KMS-11 (cell line): ENCODE measurements around the gene ENAM.

ENCODE experiments used
- H2AFZ ChIP-seq: fragments of 200-600 bp; sonication (generic); 2 replicates; pipeline ENCODE4 v1.6.1; 2016; ENCODE audit warnings: antibody characterized with exemption, mixed run types, low read depth
- H3K27ac ChIP-seq: fragments of 200-600 bp; sonication (generic); 2 replicates; pipeline ENCODE4 v1.6.1; 2016; ENCODE audit warnings: mild to moderate bottlenecking, mixed run types
- H3K27me3 ChIP-seq: fragments of 200-600 bp; sonication (generic); 2 replicates; pipeline ENCODE4 v1.6.1; 2017; ENCODE audit warnings: mild to moderate bottlenecking, low read depth, mixed run types, moderate library complexity; ENCODE audit not compliant: insufficient read depth
- H3K36me3 ChIP-seq: fragments of 200-600 bp; sonication (generic); 2 replicates; pipeline ENCODE4 v1.6.1; 2017; ENCODE audit warnings: mild to moderate bottlenecking, mixed run types; ENCODE audit not compliant: insufficient read depth
- H3K4me1 ChIP-seq: fragments of 200-600 bp; sonication (generic); 2 replicates; pipeline ENCODE4 v1.6.1; 2016; ENCODE audit warnings: mild to moderate bottlenecking, low read depth, mixed run types; ENCODE audit not compliant: poor library complexity, severe bottlenecking
- H3K4me2 ChIP-seq: fragments of 200-600 bp; sonication (generic); 2 replicates; pipeline ENCODE4 v1.7.0; 2016; ENCODE audit warnings: mild to moderate bottlenecking, mixed run types
- H3K4me3 ChIP-seq: fragments of 200-600 bp; sonication (generic); IDR thresholded peaks from 2 replicates; pipeline ENCODE4 v1.6.1; 2017; ENCODE audit warnings: low read depth, low read length, mixed read lengths; ENCODE audit not compliant: insufficient read depth
- H3K79me2 ChIP-seq: fragments of 200-600 bp; sonication (generic); 2 replicates; pipeline ENCODE4 v1.6.1; 2016; ENCODE audit warnings: low read depth, mixed run types; ENCODE audit not compliant: insufficient read depth
- H3K9ac ChIP-seq: fragments of 200-600 bp; sonication (generic); 2 replicates; pipeline ENCODE4 v1.6.1; 2016; ENCODE audit warnings: mild to moderate bottlenecking, mixed run types
- H4K20me1 ChIP-seq: fragments of 200-600 bp; sonication (generic); 2 replicates; pipeline ENCODE4 v1.6.1; 2016; ENCODE audit warnings: mild to moderate bottlenecking, mixed run types; ENCODE audit not compliant: insufficient read depth
- TF ChIP-seq, protein P1 (sequence below): fragments of 200-600 bp; sonication (generic); conservative IDR thresholded peaks from 2 replicates; pipeline ENCODE4 v1.6.1; 2017; ENCODE audit warnings: low read depth, mild to moderate bottlenecking, antibody characterized with exemption, low read length, moderate library complexity, mixed read lengths

ENAM gene

DNA sequence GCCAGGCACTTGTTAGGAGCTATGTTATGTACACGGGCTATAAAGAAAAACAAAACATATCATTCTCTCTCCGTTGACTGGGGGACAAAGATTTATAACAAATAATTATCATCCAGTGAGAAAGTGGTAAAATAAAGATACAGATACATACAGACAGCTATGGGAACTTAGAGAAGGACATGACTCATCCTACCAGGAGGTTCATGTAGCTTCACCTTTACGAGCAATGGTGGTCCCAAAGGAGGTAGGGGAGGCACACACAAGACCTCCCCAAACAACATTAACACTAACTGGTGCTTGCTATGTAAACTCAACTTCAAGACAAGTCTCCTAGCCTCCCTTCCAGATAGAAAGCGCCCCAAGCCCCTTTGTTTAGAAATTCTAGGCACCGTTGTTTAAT, 27.6 kb upstream of the ENAM start:
- no peaks in the 10 kb centered on the region for H3K79me2 ChIP-seq
- TF ChIP-seq, protein P1, sequence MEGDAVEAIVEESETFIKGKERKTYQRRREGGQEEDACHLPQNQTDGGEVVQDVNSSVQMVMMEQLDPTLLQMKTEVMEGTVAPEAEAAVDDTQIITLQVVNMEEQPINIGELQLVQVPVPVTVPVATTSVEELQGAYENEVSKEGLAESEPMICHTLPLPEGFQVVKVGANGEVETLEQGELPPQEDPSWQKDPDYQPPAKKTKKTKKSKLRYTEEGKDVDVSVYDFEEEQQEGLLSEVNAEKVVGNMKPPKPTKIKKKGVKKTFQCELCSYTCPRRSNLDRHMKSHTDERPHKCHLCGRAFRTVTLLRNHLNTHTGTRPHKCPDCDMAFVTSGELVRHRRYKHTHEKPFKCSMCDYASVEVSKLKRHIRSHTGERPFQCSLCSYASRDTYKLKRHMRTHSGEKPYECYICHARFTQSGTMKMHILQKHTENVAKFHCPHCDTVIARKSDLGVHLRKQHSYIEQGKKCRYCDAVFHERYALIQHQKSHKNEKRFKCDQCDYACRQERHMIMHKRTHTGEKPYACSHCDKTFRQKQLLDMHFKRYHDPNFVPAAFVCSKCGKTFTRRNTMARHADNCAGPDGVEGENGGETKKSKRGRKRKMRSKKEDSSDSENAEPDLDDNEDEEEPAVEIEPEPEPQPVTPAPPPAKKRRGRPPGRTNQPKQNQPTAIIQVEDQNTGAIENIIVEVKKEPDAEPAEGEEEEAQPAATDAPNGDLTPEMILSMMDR, result no peak
- no peaks in the 10 kb centered on the region for H3K36me3 ChIP-seq
- H3K4me2 ChIP-seq, result no peak overlapping the region
- no peak overlapping the region for H2AFZ ChIP-seq
- H3K9ac ChIP-seq, result no peak overlapping the region
- H4K20me1 ChIP-seq, result no peaks in the 10 kb centered on the region
- peaks cover 15% of the 10 kb centered on the region for H3K4me1 ChIP-seq
- H3K27me3 ChIP-seq, result no peaks in the 10 kb centered on the region
- H3K27ac ChIP-seq, result no peak overlapping the region
- no peak overlapping the region for H3K4me3 ChIP-seq

DNA sequence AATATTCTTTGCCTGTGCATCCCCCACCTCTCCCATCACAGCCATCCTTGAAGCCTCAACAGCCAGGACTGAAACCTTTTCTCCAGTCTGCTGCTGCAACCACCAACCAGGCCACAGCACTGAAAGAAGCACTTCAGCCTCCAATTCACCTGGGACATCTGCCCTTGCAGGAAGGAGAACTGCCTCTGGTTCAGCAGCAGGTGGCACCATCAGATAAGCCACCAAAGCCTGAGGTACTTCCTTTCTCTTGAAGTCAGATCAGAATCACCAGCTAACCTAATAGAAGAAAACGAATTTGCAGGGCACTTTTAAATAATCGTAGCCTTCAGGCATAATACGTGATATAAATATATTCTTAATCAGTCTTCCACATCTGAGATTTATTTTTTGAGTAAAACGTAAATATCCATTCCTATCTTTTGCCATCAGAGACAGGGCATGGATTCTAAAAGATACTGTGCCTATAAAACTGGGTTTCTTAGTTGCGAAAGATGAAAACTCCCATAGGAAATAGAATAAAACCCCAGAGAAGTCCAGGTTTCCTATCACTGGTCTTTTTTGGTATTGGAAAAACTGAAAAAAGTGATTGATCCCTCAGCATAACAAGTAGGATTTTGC, 27.0 kb upstream of the ENAM start:
- H3K4me1 ChIP-seq, result peaks cover 15% of the 10 kb centered on the region
- H3K79me2 ChIP-seq, result no peaks in the 10 kb centered on the region
- H3K4me3 ChIP-seq, result no peak overlapping the region
- no peaks in the 10 kb centered on the region for H3K27me3 ChIP-seq
- no peak overlapping the region for H3K9ac ChIP-seq
- H3K36me3 ChIP-seq, result no peaks in the 10 kb centered on the region
- no peaks in the 10 kb centered on the region for H4K20me1 ChIP-seq
- TF ChIP-seq, protein P1, result peak; percentile 96
- H2AFZ ChIP-seq, result 0 out of 2 replicates have a peak overlapping the region, but pooled peaks have one; percentile 5
- H3K4me2 ChIP-seq, result peak overlapping the region; percentile 27; the same call in 1 of the 2 replicates
- no peak overlapping the region for H3K27ac ChIP-seq

DNA sequence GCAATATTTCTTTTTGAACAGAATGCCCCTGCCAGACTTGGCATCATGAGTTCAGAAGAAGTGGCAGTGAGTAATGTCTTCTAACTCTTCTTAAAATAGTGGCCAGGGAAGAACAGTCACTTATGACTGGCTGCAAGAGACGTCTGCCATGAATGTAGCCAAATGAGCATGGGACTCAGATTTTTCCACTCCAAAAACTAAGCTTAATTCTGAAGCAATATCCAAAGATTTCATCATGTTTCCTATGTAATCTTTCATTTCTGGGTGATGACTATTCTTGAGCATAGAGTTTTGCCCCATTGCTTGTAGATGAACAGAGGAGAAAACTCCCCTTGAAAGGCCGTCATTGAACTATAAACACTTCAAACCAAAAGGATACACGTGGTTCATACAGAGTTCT, 24.7 kb upstream of the ENAM start:
- Histone ChIP-seq H3K4me3 (no peak overlapping the region), H4K20me1 (no peaks in the 10 kb centered on the region), H3K27ac (no peak overlapping the region), H3K36me3 (no peaks in the 10 kb centered on the region), H3K79me2 (no peaks in the 10 kb centered on the region), H3K27me3 (no peaks in the 10 kb centered on the region), H2AFZ (no peak overlapping the region), H3K4me1 (peaks cover 33% of the 10 kb centered on the region), H3K4me2 (no peak overlapping the region), H3K9ac (no peak overlapping the region)
- TF ChIP-seq, protein P1, result no peak

DNA sequence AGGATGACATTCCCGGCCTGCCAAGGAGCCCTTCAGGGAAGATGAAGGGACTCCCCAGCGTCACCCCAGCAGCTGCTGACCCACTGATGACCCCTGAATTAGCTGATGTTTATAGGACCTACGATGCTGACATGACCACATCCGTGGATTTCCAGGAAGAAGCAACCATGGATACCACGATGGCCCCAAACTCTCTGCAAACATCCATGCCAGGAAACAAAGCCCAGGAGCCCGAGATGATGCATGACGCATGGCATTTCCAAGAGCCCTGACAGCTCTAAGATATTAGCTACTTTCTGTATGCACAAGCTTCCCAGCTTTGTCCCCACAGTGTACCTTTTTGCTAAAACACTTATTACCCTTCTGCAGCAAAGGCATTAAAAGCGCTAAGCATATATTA, 22.1 kb upstream of the ENAM start:
- TF ChIP-seq, protein P1, result no peak
- no peak overlapping the region for H3K4me3 ChIP-seq
- H2AFZ ChIP-seq, result no peak overlapping the region
- H3K27ac ChIP-seq, result no peak overlapping the region
- no peak overlapping the region for H3K4me2 ChIP-seq
- no peaks in the 10 kb centered on the region for H3K27me3 ChIP-seq
- no peaks in the 10 kb centered on the region for H4K20me1 ChIP-seq
- no peak overlapping the region for H3K9ac ChIP-seq
- H3K36me3 ChIP-seq, result no peaks in the 10 kb centered on the region
- peaks cover 35% of the 10 kb centered on the region for H3K4me1 ChIP-seq
- no peaks in the 10 kb centered on the region for H3K79me2 ChIP-seq
